ENCODE results near the gene CPTP. TPM values are rescaled to one million over a fixed set of nuclear protein-coding genes. Genes with fewer than 3 reads are reported as not detected.

Gene CPTP
- polyA plus RNA-seq, 3 donors: 12.3 to 17.4 (median 16.5) TPM

GRCh38 chr1:1291023-1291528 lies 33.5 kb upstream of the CPTP start:
- no peak overlapping the region for H3K27ac ChIP-seq (ENCODE audit: low read depth, low read length)
- 37 to 51% (median 37%) methylated on average over 26 to 28 of the region's 28 CpGs for WGBS, 3 donors

GRCh38 chr1:1291548-1292441 lies 32.8 kb upstream of the CPTP start:
- H3K27ac ChIP-seq (ENCODE audit: low read depth, low read length): no peak overlapping the region
- WGBS, 3 donors: 30 to 50% (median 33%) methylated on average over 42 to 45 of the region's 45 CpGs

GRCh38 chr1:1292442-1292779 lies 32.2 kb upstream of the CPTP start:
- H3K27ac ChIP-seq (ENCODE audit: low read depth, low read length): no peak overlapping the region
- WGBS, 3 donors: 77 to 94% (median 88%) methylated on average over 9 of the region's 9 CpGs

- 88 to 93% (median 91%) methylated on average over 18 of the region's 18 CpGs for WGBS, 3 donors
- H3K27ac ChIP-seq (ENCODE audit: low read depth, low read length): no peak overlapping the region
Measured at GRCh38 chr1:1292851-1293250, 31.8 kb upstream of the CPTP start.

GRCh38 chr1:1293263-1294249 lies 31.0 kb upstream of the CPTP start:
- H3K27ac ChIP-seq (ENCODE audit: low read depth, low read length): no peak overlapping the region
- 86 to 88% (median 87%) methylated on average over 57 to 94 of the region's 94 CpGs for WGBS, 3 donors

GRCh38 chr1:1294250-1294890 lies 30.2 kb upstream of the CPTP start:
- no peak overlapping the region for H3K27ac ChIP-seq (ENCODE audit: low read depth, low read length)
- 87 to 92% (median 89%) methylated on average over 57 to 58 of the region's 58 CpGs for WGBS, 3 donors

GRCh38 chr1:1295154-1295923 lies 29.3 kb upstream of the CPTP start:
- WGBS, 3 donors: 94 to 97% (median 94%) methylated on average over 34 to 35 of the region's 35 CpGs
- no peak overlapping the region for H3K27ac ChIP-seq (ENCODE audit: low read depth, low read length)

GRCh38 chr1:1296070-1297061 lies 28.2 kb upstream of the CPTP start:
- H3K27ac ChIP-seq (ENCODE audit: low read depth, low read length): no peak overlapping the region
- 92 to 96% (median 95%) methylated on average over 58 to 62 of the region's 62 CpGs for WGBS, 3 donors

- 91 to 94% (median 93%) methylated on average over 25 to 31 of the region's 31 CpGs for WGBS, 3 donors
- H3K27ac ChIP-seq (ENCODE audit: low read depth, low read length): no peak overlapping the region
Measured at GRCh38 chr1:1297802-1298424, 26.7 kb upstream of the CPTP start.

- no peak overlapping the region for H3K27ac ChIP-seq (ENCODE audit: low read depth, low read length)
- 61 to 76% (median 71%) methylated on average over 25 to 30 of the region's 30 CpGs for WGBS, 3 donors
Measured at GRCh38 chr1:1298861-1299685, 25.5 kb upstream of the CPTP start.

GRCh38 chr1:1299686-1300351 lies 24.8 kb upstream of the CPTP start:
- 86 to 88% (median 88%) methylated on average over 22 of the region's 22 CpGs for WGBS, 3 donors
- no peak overlapping the region for H3K27ac ChIP-seq (ENCODE audit: low read depth, low read length)

- no peak overlapping the region for H3K27ac ChIP-seq (ENCODE audit: low read depth, low read length)
- 84 to 90% (median 87%) methylated on average over 12 of the region's 12 CpGs for WGBS, 3 donors
Measured at GRCh38 chr1:1300352-1300739, 24.3 kb upstream of the CPTP start.

GRCh38 chr1:1302006-1302430 lies 22.6 kb upstream of the CPTP start:
- H3K27ac ChIP-seq (ENCODE audit: low read depth, low read length): no peak overlapping the region
- 90 to 96% (median 95%) methylated on average over 9 of the region's 9 CpGs for WGBS, 3 donors

GRCh38 chr1:1302951-1303509 lies 21.6 kb upstream of the CPTP start:
- H3K27ac ChIP-seq (ENCODE audit: low read depth, low read length): no peak overlapping the region
- 78 to 90% (median 79%) methylated on average over 29 to 31 of the region's 31 CpGs for WGBS, 3 donors

- WGBS, 3 donors: 74 to 84% (median 75%) methylated on average over 13 of the region's 13 CpGs
- no peak overlapping the region for H3K27ac ChIP-seq (ENCODE audit: low read depth, low read length)
Measured at GRCh38 chr1:1303736-1304135, 20.9 kb upstream of the CPTP start.
